PFSK-1 (cell line): Measurements from ENCODE around the gene DLGAP4.

ENCODE experiments used
- FOXP2 ChIP-seq: optimal IDR thresholded peaks from 2 replicates; pipeline ENCODE3; 2011; ENCODE audit warnings: borderline replicate concordance, control low read depth, inconsistent platforms; ENCODE audit not compliant: insufficient read depth; ENCODE audit errors: extremely low read length, extremely low read depth
- POLR2AphosphoS5 ChIP-seq: IDR thresholded peaks from 2 replicates; pipeline ENCODE4 v1.6.1; 2012; ENCODE audit warnings: low read depth, mild to moderate bottlenecking, control low read depth, low read length, moderate library complexity
- REST ChIP-seq, 2 experiments: IDR thresholded peaks; 2 replicates each; pipeline versions ENCODE4 v1.6.1 to v1.8.0; 2011 to 2012; ENCODE audit warnings: low read depth in 2 of 2, low read length in 2 of 2, control low read depth in 1 of 2, inconsistent platforms in 1 of 2, mild to moderate bottlenecking in 1 of 2, moderate library complexity in 1 of 2; ENCODE audit not compliant: insufficient read depth in 1 of 2
- SIN3A ChIP-seq: IDR thresholded peaks from 2 replicates; pipeline ENCODE4 v1.6.1; 2012; ENCODE audit warnings: mild to moderate bottlenecking, low read length, moderate library complexity, borderline replicate concordance; ENCODE audit not compliant: insufficient read depth
- TAF1 ChIP-seq: IDR thresholded peaks from 2 replicates; pipeline ENCODE4 v1.6.1; 2012; ENCODE audit warnings: low read length, control low read depth, borderline replicate concordance; ENCODE audit not compliant: insufficient read depth

DLGAP4 gene

GRCh38 chr20:36366623-36367369, 60.7 kb downstream of the DLGAP4 start:
- TF ChIP-seq TAF1, result no peak
- TF ChIP-seq POLR2AphosphoS5, result no peak

- TF ChIP-seq POLR2AphosphoS5 (no peak), TAF1 (no peak), SIN3A (no peak), REST (IDR thresholded peaks at IDR 0.05; ENCODE audit: insufficient read depth in 1 of 2, low read depth in 2 of 2, low read length in 2 of 2) (no peak), FOXP2 (no peak)
Observed at GRCh38 chr20:36367370-36367745, 61.2 kb downstream of the DLGAP4 start.

- TF ChIP-seq SIN3A, result no peak
- TF ChIP-seq TAF1, result no peak
- no peak for TF ChIP-seq FOXP2
- TF ChIP-seq REST (IDR thresholded peaks at IDR 0.05; ENCODE audit: insufficient read depth in 1 of 2, low read depth in 2 of 2, low read length in 2 of 2), result no peak
Observed at GRCh38 chr20:36367907-36368799, 62.0 kb downstream of the DLGAP4 start.

- TF ChIP-seq TAF1 (no peak), FOXP2 (no peak), POLR2AphosphoS5 (no peak), SIN3A (no peak)
Observed at GRCh38 chr20:36368869-36369268, 62.7 kb downstream of the DLGAP4 start.

GRCh38 chr20:36369739-36370138, 63.6 kb downstream of the DLGAP4 start:
- TF ChIP-seq FOXP2 (no peak), SIN3A (no peak), REST (IDR thresholded peaks at IDR 0.05; ENCODE audit: insufficient read depth in 1 of 2, low read depth in 2 of 2, low read length in 2 of 2) (no peak), POLR2AphosphoS5 (no peak), TAF1 (no peak)
